HL-60 (cell line): ENCODE measurements around the gene PSMA8.

ENCODE experiments used
- DNase-seq, 2 experiments: peaks; one replicate each; pipeline ENCODE4 v3.0.0-alpha.2; 2010 to 2020; ENCODE audit warnings: low read depth in 1 of 2, low spot score in 1 of 2
- H3K27ac ChIP-seq: fragments of 250-450 bp; sonication (Bioruptor Pico); replicated peaks from 2 replicates; pipeline ENCODE4 v1.5.1; 2020; ENCODE audit warnings: mild to moderate bottlenecking, moderate library complexity
- H3K27me3 ChIP-seq: fragments of 250-450 bp; sonication (Bioruptor Pico); 2 replicates; pipeline ENCODE4 v1.5.1; 2021; ENCODE audit warnings: mild to moderate bottlenecking, moderate library complexity; ENCODE audit not compliant: insufficient read depth, poor library complexity, severe bottlenecking
- H3K4me3 ChIP-seq: replicated peaks from 2 replicates; pipeline ENCODE4 v1.5.1; 2011; ENCODE audit warnings: mild to moderate bottlenecking, control low read depth, low read length; ENCODE audit not compliant: insufficient read depth
- CTCF ChIP-seq: IDR thresholded peaks from one replicate; pipeline ENCODE4 v1.5.1; 2011; ENCODE audit warnings: low read length, control low read depth, inconsistent platforms; ENCODE audit not compliant: insufficient read depth
- GABPA ChIP-seq: IDR thresholded peaks from 2 replicates; pipeline ENCODE4 v1.6.1; 2012; ENCODE audit warnings: low read depth
- POLR2AphosphoS5 ChIP-seq: IDR thresholded peaks from 2 replicates; pipeline ENCODE4 v1.6.1; 2012; ENCODE audit warnings: low read depth
- SPI1 ChIP-seq: IDR thresholded peaks from 2 replicates; pipeline ENCODE4 v1.6.1; 2012; ENCODE audit warnings: low read depth, mild to moderate bottlenecking, borderline replicate concordance
- TF ChIP-seq, protein P1 (sequence below): IDR thresholded peaks from 2 replicates; pipeline ENCODE4 v1.6.1; 2012; ENCODE audit warnings: low read depth; ENCODE audit not compliant: insufficient replicate concordance

The PSMA8 gene

DNA sequence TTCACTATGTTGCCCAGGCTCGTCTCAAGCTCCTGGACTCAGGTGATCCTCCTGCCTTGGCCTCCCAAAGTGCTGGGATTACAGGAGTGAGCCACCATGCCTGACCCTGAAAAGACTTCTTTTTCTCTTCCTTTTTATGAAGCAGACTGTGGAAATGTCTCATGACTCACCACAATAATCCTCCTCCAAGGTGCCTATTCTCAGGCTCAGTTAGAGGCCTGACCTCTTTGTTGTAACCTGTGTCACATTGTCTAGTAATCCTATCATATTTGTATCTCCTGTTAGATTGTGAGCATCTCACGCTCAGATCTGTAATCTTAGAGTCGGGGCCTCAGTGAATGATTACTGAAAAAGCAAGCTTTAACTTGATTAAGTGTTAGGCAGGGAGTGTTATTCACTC, 74.3 kb downstream of the PSMA8 start:
- Histone ChIP-seq H3K27me3 (no peaks in the 10 kb centered on the region), H3K27ac (no peak overlapping the region), H3K4me3 (no peak overlapping the region)
- TF ChIP-seq CTCF (no peak), GABPA (no peak), POLR2AphosphoS5 (no peak), SPI1 (no peak)
- TF ChIP-seq, protein P1, sequence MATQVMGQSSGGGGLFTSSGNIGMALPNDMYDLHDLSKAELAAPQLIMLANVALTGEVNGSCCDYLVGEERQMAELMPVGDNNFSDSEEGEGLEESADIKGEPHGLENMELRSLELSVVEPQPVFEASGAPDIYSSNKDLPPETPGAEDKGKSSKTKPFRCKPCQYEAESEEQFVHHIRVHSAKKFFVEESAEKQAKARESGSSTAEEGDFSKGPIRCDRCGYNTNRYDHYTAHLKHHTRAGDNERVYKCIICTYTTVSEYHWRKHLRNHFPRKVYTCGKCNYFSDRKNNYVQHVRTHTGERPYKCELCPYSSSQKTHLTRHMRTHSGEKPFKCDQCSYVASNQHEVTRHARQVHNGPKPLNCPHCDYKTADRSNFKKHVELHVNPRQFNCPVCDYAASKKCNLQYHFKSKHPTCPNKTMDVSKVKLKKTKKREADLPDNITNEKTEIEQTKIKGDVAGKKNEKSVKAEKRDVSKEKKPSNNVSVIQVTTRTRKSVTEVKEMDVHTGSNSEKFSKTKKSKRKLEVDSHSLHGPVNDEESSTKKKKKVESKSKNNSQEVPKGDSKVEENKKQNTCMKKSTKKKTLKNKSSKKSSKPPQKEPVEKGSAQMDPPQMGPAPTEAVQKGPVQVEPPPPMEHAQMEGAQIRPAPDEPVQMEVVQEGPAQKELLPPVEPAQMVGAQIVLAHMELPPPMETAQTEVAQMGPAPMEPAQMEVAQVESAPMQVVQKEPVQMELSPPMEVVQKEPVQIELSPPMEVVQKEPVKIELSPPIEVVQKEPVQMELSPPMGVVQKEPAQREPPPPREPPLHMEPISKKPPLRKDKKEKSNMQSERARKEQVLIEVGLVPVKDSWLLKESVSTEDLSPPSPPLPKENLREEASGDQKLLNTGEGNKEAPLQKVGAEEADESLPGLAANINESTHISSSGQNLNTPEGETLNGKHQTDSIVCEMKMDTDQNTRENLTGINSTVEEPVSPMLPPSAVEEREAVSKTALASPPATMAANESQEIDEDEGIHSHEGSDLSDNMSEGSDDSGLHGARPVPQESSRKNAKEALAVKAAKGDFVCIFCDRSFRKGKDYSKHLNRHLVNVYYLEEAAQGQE = no peak
- DNase-seq = no peak

- TF ChIP-seq CTCF (no peak), GABPA (no peak)
- no peak overlapping the region for H3K27ac ChIP-seq
- H3K27me3 ChIP-seq = no peaks in the 10 kb centered on the region
- no peak for DNase-seq
- no peak overlapping the region for H3K4me3 ChIP-seq
Observed at GRCh38 chr18:26208977-26209376, 75.3 kb downstream of the PSMA8 start.

DNA sequence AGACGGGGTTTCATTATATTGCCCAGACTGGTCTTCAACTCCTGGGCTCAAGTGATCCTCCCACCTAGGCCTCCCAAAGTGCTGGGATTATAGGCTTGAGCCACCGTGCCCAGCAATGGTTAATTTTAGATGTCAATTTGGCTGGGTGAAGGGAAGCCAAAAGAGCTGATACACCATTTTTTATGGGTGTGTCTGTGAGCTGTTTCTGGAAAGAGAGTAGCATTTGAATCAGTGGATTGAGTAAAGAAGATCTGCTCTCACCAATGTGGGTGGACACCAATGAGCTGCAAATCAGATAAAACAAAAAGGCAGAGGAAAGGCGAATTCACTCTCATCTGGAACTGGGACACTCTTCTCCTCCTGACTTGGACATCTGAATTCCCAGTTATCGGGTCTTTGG, 76.5 kb downstream of the PSMA8 start:
- DNase-seq = no peak
- H3K27ac ChIP-seq = no peak overlapping the region
- H3K4me3 ChIP-seq = no peak overlapping the region
- H3K27me3 ChIP-seq = no peaks in the 10 kb centered on the region
- no peak for TF ChIP-seq GABPA
- no peak for TF ChIP-seq SPI1

DNA sequence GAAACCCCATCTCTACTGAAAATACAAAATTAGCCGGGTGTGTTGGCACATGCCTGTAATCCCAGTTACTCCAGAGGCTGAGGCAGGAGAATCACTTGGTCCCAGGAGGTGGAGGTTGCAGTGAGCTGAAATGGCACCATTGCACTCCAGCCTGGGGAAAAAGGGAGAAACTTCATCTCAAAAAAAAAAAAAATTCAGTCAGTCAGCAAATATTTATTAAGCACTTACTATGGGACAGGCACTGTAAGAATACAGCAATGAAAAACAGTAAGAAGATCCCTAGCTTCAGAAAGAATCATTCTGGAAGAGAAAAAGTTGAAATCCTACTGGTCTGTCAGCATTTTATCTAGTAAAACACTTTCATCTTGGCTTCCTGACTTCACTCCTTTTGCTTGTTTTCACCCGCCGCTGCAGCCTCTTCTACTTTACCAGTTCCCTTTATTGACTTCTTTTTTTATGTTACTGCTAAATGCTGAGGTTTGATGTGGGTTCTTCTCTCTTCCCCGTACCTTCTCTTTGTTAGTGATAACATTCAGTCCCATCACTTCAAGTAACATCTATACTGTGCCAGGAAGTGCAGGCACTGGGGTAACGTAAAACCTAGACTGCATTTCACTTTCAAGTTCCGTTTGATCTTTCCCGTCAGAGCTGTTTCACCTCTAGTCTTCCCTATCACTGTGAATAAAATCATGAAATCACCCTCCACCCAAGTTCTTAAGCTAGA, 81.7 kb downstream of the PSMA8 start:
- H3K27ac ChIP-seq = no peak overlapping the region
- peak in 1 of 2 experiments; percentile 37 for DNase-seq
- no peaks in the 10 kb centered on the region for H3K27me3 ChIP-seq
- H3K4me3 ChIP-seq = peak overlapping the region; percentile 12; the same call in 1 of the 2 replicates
- TF ChIP-seq, protein P1 = no peak
- TF ChIP-seq SPI1 (peak; percentile 78), GABPA (no peak), POLR2AphosphoS5 (no peak), CTCF (no peak)
